ENCODE results near the gene PIP5K1A. TPM values are rescaled to one million over a fixed set of nuclear protein-coding genes. Genes with fewer than 3 reads are reported as not detected.

The PIP5K1A gene
- total RNA-seq, 4 donors from 2014 or later = 52.6 to 89.0 (median 62.4) TPM

- no peaks in the 10 kb centered on the region for H3K27me3 ChIP-seq
- H3K9me3 ChIP-seq = no peaks in the 10 kb centered on the region
- no peak for DNase-seq (ENCODE audit: low spot score in 2 of 2)
- H3K4me1 ChIP-seq = peaks cover 0 to 52% (median 0%) of the 10 kb centered on the region in 4 donors
- 18 to 37% methylated on average over 2 of the region's 2 CpGs for WGBS, 2 donors
- no peak overlapping the region for H3K4me3 ChIP-seq
- peaks cover 0 to 27% (median 5%) of the 10 kb centered on the region in 3 donors for H3K36me3 ChIP-seq
- TF ChIP-seq EP300 (IDR thresholded peaks at IDR 0.05) = no peak
- no peak for TF ChIP-seq POLR2A (IDR thresholded peaks at IDR 0.05)
- TF ChIP-seq CTCF (IDR thresholded peaks at IDR 0.05) = no peak
- no peak overlapping the region for H3K27ac ChIP-seq
These were observed 15.2 kb downstream of the PIP5K1A start for GRCh38 chr1:151213560-151213959.

DNA sequence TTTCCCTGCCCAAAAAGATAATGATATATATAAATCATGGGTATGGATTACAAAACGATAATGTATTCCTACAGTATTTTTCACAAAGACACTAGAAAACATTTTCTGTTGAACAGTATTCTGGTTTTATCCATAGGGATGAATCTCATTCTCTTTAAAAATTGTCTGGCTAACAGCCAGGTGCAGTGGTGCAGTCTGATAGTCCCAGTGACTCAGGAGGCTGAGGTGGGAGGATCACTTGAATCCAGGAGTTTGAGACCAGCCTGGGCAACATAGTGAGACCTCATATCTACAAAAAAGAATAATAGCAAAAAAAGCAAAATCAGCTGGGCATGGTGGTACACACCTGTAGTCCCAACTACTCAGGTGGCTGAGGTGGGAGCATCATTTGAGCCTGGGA, 23.3 kb downstream of the PIP5K1A start:
- H3K27ac ChIP-seq = no peak overlapping the region

GRCh38 chr1:151222130-151222529, 23.8 kb downstream of the PIP5K1A start:
- TF ChIP-seq CTCF (IDR thresholded peaks at IDR 0.05) = no peak
- DNase-seq (ENCODE audit: low spot score in 2 of 2) = no peak
- Histone ChIP-seq H3K36me3 (peaks cover 0 to 31% (median 4%) of the 10 kb centered on the region in 3 donors), H3K27me3 (no peaks in the 10 kb centered on the region), H3K4me1 (peaks cover 0 to 33% (median 0%) of the 10 kb centered on the region in 4 donors), H3K9me3 (no peaks in the 10 kb centered on the region), H3K4me3 (no peak overlapping the region), H3K27ac (no peak overlapping the region)
- 80 to 85% methylated on average over 4 of the region's 4 CpGs for WGBS, 2 donors

More for the DNA sequence above, 23.3 kb downstream of the PIP5K1A start:
- H3K4me1 ChIP-seq = peaks cover 0 to 36% (median 0%) of the 10 kb centered on the region in 4 donors
- H3K36me3 ChIP-seq = peaks cover 0 to 26% (median 4%) of the 10 kb centered on the region in 3 donors
- TF ChIP-seq POLR2A (IDR thresholded peaks at IDR 0.05) = no peak
- no peak for DNase-seq (ENCODE audit: low spot score in 2 of 2)
- no peaks in the 10 kb centered on the region for H3K9me3 ChIP-seq
- no peak overlapping the region for H3K4me3 ChIP-seq
- WGBS, 2 donors = 73 to 85% methylated on average over 1 of the region's 1 CpG
- H3K27me3 ChIP-seq = no peaks in the 10 kb centered on the region

DNA sequence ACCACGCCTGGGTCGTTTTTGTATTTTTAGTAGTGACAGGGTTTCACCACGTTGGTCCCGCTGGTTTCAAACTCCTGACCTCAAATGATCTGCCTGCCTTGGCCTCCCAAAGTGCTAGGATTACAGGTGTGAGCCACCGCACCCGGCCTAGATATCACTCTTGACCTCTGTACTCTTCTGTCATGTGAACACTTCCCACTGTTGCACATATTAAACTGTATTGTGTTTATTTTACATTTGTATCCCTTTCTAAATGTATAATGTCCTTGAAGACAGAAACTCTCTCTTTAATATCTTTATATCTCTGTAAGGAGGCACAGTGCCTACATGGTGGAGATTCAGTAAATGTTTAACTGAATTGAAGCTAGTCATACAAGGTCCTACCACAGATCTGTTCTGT, 36.9 kb downstream of the PIP5K1A start:
- H3K27me3 ChIP-seq = no peaks in the 10 kb centered on the region
- TF ChIP-seq EP300 (IDR thresholded peaks at IDR 0.05) (no peak), POLR2A (IDR thresholded peaks at IDR 0.05) (no peak), CTCF (IDR thresholded peaks at IDR 0.05) (no peak)
- H3K27ac ChIP-seq = no peak overlapping the region
- DNase-seq (ENCODE audit: low spot score in 2 of 2) = no peak
- peaks cover 2 to 100% (median 61%) of the 10 kb centered on the region in 3 donors for H3K36me3 ChIP-seq
- 90 to 91% methylated on average over 6 of the region's 6 CpGs for WGBS, 2 donors
- no peaks in the 10 kb centered on the region for H3K4me1 ChIP-seq
- no peak overlapping the region for H3K4me3 ChIP-seq
- no peaks in the 10 kb centered on the region for H3K9me3 ChIP-seq

DNA sequence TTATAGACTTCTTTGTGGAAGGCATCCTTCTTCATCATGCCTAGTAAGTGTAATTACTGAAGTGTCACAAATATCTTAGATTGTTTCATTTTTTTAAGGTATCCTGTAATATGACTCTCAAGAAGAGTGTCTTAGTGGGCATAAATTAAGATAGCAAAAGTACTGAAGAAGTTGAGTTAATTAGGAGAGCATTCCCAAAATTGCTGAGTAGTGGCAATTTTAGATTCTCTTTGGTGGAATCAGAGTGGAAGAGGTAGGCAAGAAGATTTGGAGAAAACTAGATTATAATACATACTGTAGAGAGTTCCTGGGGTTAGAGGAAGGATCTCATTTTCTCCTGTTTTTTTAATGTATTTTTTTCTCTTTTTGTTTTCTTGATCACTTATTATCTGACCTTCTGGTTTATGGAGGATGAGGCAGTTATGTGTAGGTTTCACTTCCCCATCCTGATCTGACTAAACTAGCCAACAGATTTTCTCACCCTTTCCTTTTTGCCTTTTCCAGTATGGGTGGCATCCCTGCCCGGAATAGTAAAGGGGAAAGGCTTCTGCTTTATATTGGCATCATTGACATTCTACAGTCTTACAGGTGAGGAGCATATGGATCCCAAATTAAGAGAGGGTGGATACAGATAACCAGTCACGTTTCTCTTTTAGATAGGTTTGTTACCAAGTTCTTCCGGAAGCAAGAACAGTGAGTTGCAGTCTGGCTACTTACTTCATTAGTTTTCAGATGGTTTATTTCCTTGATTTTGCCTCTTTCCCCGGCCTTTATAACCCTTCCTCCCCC, 39.5 kb downstream of the PIP5K1A start:
- Histone ChIP-seq H3K9me3 (no peaks in the 10 kb centered on the region), H3K36me3 (peaks cover 0 to 100% (median 53%) of the 10 kb centered on the region in 3 donors), H3K27ac (no peak overlapping the region), H3K27me3 (no peaks in the 10 kb centered on the region), H3K4me3 (no peak overlapping the region), H3K4me1 (no peaks in the 10 kb centered on the region)
- DNase-seq (ENCODE audit: low spot score in 2 of 2) = no peak
- 74 to 83% methylated on average over 4 of the region's 4 CpGs for WGBS, 2 donors
- no peak for TF ChIP-seq EP300 (IDR thresholded peaks at IDR 0.05)
- TF ChIP-seq CTCF (IDR thresholded peaks at IDR 0.05) = no peak
- TF ChIP-seq POLR2A (IDR thresholded peaks at IDR 0.05) = no peak
